AG04450 (cell line): ENCODE data around the gene ING5. TPM values are rescaled to one million over a fixed set of nuclear protein-coding genes. Genes with fewer than 3 reads are reported as not detected.
"Not testable (repeated sequence)": the region's sequence is repeated elsewhere in the genome, so short reads cannot be mapped to it uniquely, and the experiment has no call there.

ENCODE experiments used
- CTCF ChIA-PET: fragments of 300-600, 350-600 bp; formaldehyde crosslinking; extraction: SDS; loops from one replicate; lab custom pipeline; 2022; ENCODE audit warnings: antibody characterized with exemption, inconsistent platforms; lab: Charles Lee
- POLR2A ChIA-PET: fragments of 350-600 bp; formaldehyde crosslinking; extraction: SDS; loops from one replicate; lab custom pipeline; 2021; ENCODE audit warnings: antibody characterized with exemption, inconsistent platforms; lab: Yijun Ruan, JAX
- DNase-seq: peaks from one replicate; pipeline ENCODE4 v3.0.0-alpha.2; 2011; ENCODE audit warnings: low read depth, low spot score
- H3K27ac ChIP-seq: one replicate; pipeline ENCODE4 v1.5.1; 2012; ENCODE audit warnings: low read depth, low read length, control low read depth
- H3K27me3 ChIP-seq: one replicate; pipeline ENCODE4 v1.6.0; 2012; ENCODE audit warnings: low read length; ENCODE audit not compliant: control insufficient read depth, insufficient read depth
- H3K4me3 ChIP-seq: 2 replicates; pipeline ENCODE4 v1.5.1; 2011; ENCODE audit warnings: mild to moderate bottlenecking, low read depth, low read length, control low read depth
- H3K9me3 ChIP-seq: 2 replicates; pipeline ENCODE4 v1.5.1; 2012; ENCODE audit warnings: low read length; ENCODE audit not compliant: control insufficient read depth, insufficient read depth
- polyA plus RNA-seq: library from polyadenylated mRNA; depleted of rRNA; stranded (reverse); fragments of >200 nt; gene quantifications from 2 replicates; pipeline ENCODE4 v1.2.3, GENCODE V29; 2011
- TF ChIP-seq, protein P1 (sequence below): IDR thresholded peaks from 2 replicates; pipeline ENCODE4 v1.5.1; 2011; ENCODE audit warnings: low read depth, low read length, control low read depth, inconsistent platforms

Gene ING5
- polyA plus RNA-seq, 1 experiment, result 23.9 TPM

DNA sequence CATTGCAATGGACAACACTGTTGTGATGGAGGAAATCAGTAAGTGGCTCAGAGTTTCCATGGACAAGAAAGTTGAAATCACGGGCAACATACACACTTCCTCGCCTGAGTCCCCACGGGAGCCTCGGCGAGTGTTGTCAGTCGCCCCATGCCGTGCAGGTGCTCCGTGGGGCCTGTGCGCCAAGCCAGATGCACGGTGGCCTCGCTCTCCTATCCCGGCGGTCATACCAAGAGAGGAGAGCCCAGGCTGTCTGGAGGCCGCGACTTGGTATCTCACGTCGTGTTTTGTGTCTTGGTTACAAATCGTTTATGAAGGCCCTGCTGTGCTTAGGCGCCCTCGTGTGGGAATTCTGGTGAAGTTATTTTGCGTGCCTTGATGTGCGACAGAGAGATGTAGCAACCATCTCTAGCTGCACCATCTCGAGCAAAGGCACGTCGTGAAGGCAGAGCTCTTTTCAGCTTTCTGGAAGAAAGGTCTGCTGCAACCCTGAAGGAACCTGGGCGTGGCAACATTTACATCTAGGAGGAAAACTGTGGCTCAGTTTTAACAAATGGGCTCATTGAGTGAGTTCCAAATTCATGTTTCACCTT, 42.6 kb upstream of the ING5 start:
- DNase-seq, result peak; percentile 29
- POLR2A ChIA-PET, result interaction anchor here (0.7 to 0.9 kb wide), 2 partner anchors 27 to 47 kb away, joined by 4 to 6 read pairs; partner anchors contain the start of gene DTYMK
- H3K9me3 ChIP-seq, result no peaks in the 10 kb centered on the region
- H3K4me3 ChIP-seq, result no peak overlapping the region
- no peak overlapping the region for H3K27ac ChIP-seq
- no peaks in the 10 kb centered on the region for H3K27me3 ChIP-seq
- CTCF ChIA-PET, result interaction anchor here (0.5 to 2.5 kb wide), 17 partner anchors 12 to 418 kb away, joined by 3 to 13 read pairs (median 3); partner anchors contain the start of gene ATG4B
- TF ChIP-seq, protein P1, sequence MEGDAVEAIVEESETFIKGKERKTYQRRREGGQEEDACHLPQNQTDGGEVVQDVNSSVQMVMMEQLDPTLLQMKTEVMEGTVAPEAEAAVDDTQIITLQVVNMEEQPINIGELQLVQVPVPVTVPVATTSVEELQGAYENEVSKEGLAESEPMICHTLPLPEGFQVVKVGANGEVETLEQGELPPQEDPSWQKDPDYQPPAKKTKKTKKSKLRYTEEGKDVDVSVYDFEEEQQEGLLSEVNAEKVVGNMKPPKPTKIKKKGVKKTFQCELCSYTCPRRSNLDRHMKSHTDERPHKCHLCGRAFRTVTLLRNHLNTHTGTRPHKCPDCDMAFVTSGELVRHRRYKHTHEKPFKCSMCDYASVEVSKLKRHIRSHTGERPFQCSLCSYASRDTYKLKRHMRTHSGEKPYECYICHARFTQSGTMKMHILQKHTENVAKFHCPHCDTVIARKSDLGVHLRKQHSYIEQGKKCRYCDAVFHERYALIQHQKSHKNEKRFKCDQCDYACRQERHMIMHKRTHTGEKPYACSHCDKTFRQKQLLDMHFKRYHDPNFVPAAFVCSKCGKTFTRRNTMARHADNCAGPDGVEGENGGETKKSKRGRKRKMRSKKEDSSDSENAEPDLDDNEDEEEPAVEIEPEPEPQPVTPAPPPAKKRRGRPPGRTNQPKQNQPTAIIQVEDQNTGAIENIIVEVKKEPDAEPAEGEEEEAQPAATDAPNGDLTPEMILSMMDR, result peak; percentile 78

DNA sequence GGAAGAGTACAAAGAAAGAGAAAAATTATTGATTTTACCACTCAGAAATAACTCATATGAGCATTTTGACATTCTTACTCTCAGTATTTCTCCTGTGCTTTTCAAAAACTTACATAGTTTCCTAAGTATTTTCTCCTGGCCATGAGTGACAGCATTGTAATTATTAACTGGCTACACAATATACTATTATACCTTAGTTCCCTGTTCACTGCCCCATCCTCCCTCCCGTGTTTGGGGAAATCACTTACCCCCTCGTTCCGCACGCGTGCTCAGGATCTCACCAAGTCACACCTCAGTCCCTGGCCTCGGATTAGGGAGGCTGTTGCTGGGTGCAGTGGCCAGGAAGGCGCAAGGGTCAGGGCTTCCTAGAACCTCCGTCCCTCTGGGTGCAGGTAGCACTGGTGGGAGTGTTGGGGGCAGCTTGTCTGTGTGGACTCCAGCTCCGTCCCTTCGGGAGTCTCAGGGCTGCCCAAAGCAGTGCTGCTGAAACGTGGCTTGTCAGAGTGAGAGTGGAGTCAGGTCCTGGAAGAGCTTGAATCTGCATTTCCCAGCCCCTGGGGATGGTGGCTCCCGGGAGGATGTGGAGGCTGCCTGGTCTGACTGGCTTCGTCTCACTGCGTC, 41.1 kb upstream of the ING5 start:
- TF ChIP-seq, protein P1, result no peak
- DNase-seq, result no peak
- Histone ChIP-seq H3K4me3 (no peak overlapping the region), H3K27ac (no peak overlapping the region), H3K9me3 (no peaks in the 10 kb centered on the region), H3K27me3 (no peaks in the 10 kb centered on the region)
- POLR2A ChIA-PET, result no interaction called here
- CTCF ChIA-PET, result no interaction called here

GRCh38 chr2:241662731-241663130, 39.1 kb upstream of the ING5 start:
- POLR2A ChIA-PET, DNase-seq, H3K9me3 ChIP-seq, H3K27ac ChIP-seq, CTCF ChIA-PET, H3K27me3 ChIP-seq, H3K4me3 ChIP-seq: not testable (repeated sequence)

DNA sequence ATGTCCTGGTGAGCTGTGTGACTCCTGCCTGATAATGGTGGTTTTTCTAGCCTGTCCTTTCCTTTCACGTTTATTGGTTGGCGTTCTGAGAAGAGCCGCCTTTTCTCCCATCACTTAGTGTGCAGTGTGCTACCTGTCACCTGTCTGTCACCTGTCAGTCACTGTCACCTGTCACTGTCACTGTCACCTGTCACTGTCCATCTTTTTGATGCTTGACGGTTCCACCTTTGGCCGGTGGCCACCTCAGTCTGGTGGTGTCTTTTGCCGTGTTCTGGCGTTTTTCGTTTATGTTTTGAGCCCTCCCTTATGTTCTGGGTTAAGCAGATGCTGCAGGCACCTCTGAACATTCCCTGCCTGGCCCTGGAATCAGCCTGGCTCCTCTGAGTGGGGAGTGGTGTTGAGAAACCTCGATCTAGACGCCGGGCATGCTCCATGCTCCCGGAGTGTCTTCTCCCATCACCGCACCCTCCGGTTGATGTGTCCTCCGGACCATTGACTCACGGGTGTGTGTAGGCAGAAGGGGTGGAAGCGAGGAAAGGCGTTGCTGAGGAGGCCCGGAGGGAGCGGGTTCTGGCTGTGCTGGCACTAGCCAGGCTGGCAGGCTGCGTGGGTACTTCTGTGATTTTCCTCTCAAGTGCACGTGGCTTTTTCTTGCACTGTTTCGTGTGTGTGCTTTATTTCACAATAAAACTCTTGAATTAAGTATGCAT, 36.0 kb upstream of the ING5 start:
- Histone ChIP-seq H3K27ac (peak overlapping the region; percentile 98), H3K27me3 (no peaks in the 10 kb centered on the region), H3K9me3 (no peaks in the 10 kb centered on the region; the same call in 1 of the 2 replicates), H3K4me3 (no peak overlapping the region)
- ChIA-PET POLR2A (interaction anchor here (0.6 kb wide), 1 partner anchor 37 kb away, joined by 3 read pairs; no protein-coding TSS in a partner anchor), CTCF (interaction anchor here (0.5 to 0.8 kb wide), 4 partner anchors 18 to 292 kb away, joined by 3 to 5 read pairs (median 3); partner anchors contain the start of gene BOK)
- no peak for DNase-seq
- TF ChIP-seq, protein P1, result no peak

- ChIA-PET POLR2A (no interaction called here), CTCF (interaction anchor here (0.6 kb wide), 1 partner anchor 589 kb away, joined by 4 read pairs; no protein-coding TSS in a partner anchor)
- no peaks in the 10 kb centered on the region; the same call in 1 of the 2 replicates for H3K9me3 ChIP-seq
- no peak for DNase-seq
- no peak overlapping the region for H3K4me3 ChIP-seq
- H3K27ac ChIP-seq, result no peak overlapping the region
- TF ChIP-seq, protein P1, result no peak
- H3K27me3 ChIP-seq, result no peaks in the 10 kb centered on the region
These were observed 35.0 kb upstream of the ING5 start for GRCh38 chr2:241666627-241667400.
